GM12872 (cell line): ENCODE data around the gene DOCK4.

Experiments used
- CTCF ChIP-seq: IDR thresholded peaks from 3 replicates; pipeline ENCODE4 v1.5.1; 2011; ENCODE audit warnings: low read depth, mild to moderate bottlenecking, low read length, moderate library complexity; ENCODE audit not compliant: insufficient read depth

DOCK4 gene

GRCh38 chr7:112023786-112024185, 182.4 kb downstream of the DOCK4 start:
- TF ChIP-seq CTCF, result no peak

- TF ChIP-seq CTCF, result no peak
Measured at GRCh38 chr7:112023282-112023681, 182.9 kb downstream of the DOCK4 start.

- TF ChIP-seq CTCF, result no peak
Measured at GRCh38 chr7:112022128-112022527, 184.1 kb downstream of the DOCK4 start.

- no peak for TF ChIP-seq CTCF
Measured at GRCh38 chr7:112021379-112022044, 184.7 kb downstream of the DOCK4 start.

GRCh38 chr7:112020800-112021199, 185.4 kb downstream of the DOCK4 start:
- TF ChIP-seq CTCF, result no peak

- TF ChIP-seq CTCF, result no peak
Measured at GRCh38 chr7:112019932-112020331, 186.3 kb downstream of the DOCK4 start.

GRCh38 chr7:112018305-112019030, 187.7 kb downstream of the DOCK4 start:
- TF ChIP-seq CTCF, result no peak
